Lung (tissue), 12 donors: ENCODE data around the gene CARD6. TPM values are rescaled to one million over a fixed set of nuclear protein-coding genes. Genes with fewer than 3 reads are reported as not detected.
"Not testable (repeated sequence)": the region's sequence is repeated elsewhere in the genome, so short reads cannot be mapped to it uniquely, and the experiment has no call there.

ENCODE experiments used
- ATAC-seq: fragments of 200-7000 bp; cut with Tn5 transposase; one replicate; pipeline ENCODE4 v1.9.1; 2020; ENCODE audit warnings: moderate number of reproducible peaks; ENCODE audit not compliant: insufficient read depth, low FRiP score
- DNase-seq, 3 donors: peaks; one replicate each; pipeline ENCODE4 v3.0.0-alpha.2; 2013 to 2017
- H3K27ac ChIP-seq, 2 donors: one replicate each; pipeline ENCODE4 v1.5.1; 2013; ENCODE audit warnings: mild to moderate bottlenecking in 2 of 2, moderate library complexity in 2 of 2, control low read depth in 1 of 2, inconsistent platforms in 1 of 2, low read depth in 1 of 2, low read length in 1 of 2
- H3K27me3 ChIP-seq, 3 donors: one replicate each; pipeline ENCODE4 v1.5.1; 2013; ENCODE audit warnings: low read length in 2 of 3; ENCODE audit not compliant: control insufficient read depth in 3 of 3, insufficient read depth in 3 of 3
- H3K36me3 ChIP-seq, 4 donors: one replicate each; pipeline ENCODE4 v1.5.1; 2013; ENCODE audit warnings: low read length in 4 of 4, mild to moderate bottlenecking in 1 of 4, moderate library complexity in 1 of 4; ENCODE audit not compliant: control insufficient read depth in 4 of 4, insufficient read depth in 4 of 4
- H3K4me1 ChIP-seq, 5 donors: one replicate each; pipeline ENCODE4 v1.5.1; 2013; ENCODE audit warnings: low read length in 5 of 5, mild to moderate bottlenecking in 2 of 5, moderate library complexity in 1 of 5; ENCODE audit not compliant: control insufficient read depth in 5 of 5, insufficient read depth in 5 of 5
- H3K4me3 ChIP-seq: one replicate; pipeline ENCODE4 v1.5.1; 2013; ENCODE audit warnings: mild to moderate bottlenecking, control low read depth, moderate library complexity
- H3K9ac ChIP-seq, 2 donors: one replicate each; pipeline ENCODE4 v1.5.1; 2013; ENCODE audit warnings: low read length in 2 of 2, control low read depth in 1 of 2; ENCODE audit not compliant: insufficient read depth in 1 of 2
- H3K9me3 ChIP-seq, 4 donors: one replicate each; pipeline ENCODE4 v1.5.1; 2013; ENCODE audit warnings: low read length in 3 of 4, mild to moderate bottlenecking in 1 of 4, moderate library complexity in 1 of 4; ENCODE audit not compliant: control insufficient read depth in 4 of 4, insufficient read depth in 3 of 4
- CTCF ChIP-seq: IDR thresholded peaks from 2 replicates; pipeline ENCODE4 v1.5.1; 2012; ENCODE audit warnings: mild to moderate bottlenecking; ENCODE audit errors: control extremely low read depth, extremely low read depth
- WGBS, 2 donors: extraction: QIAGEN DNeasy Blood & Tissue Kit; methylation state at CpG; one replicate each; pipeline ENCODE4 v1.1.7; 2013; 5-methylcytosine and 5-hydroxymethylcytosine counted together
- polyA plus RNA-seq, 2 donors: library from polyadenylated mRNA; stranded (reverse); fragments of 200-250 nt; gene quantifications; one replicate each; pipeline ENCODE4 v1.2.1, GENCODE V29; 2013
- total RNA-seq, 2 donors: library from RNA; depleted of rRNA in 1 of 2; stranded (reverse); fragments of >200 nt in 1 of 2; gene quantifications; one replicate each; pipeline ENCODE4 v1.2.1, GENCODE V29; 2014 to 2021
- donor health status: control.
- donor health status: control.
- donor health status: Bipolar disorder and iron deficiency.
- donor health status: healthy.
- donor health status: DM: yes; HTN: yes; CAD: no.

The CARD6 gene
- total and polyA plus RNA-seq, 4 donors = 6.2 to 15.9 (median 12.7) TPM

DNA sequence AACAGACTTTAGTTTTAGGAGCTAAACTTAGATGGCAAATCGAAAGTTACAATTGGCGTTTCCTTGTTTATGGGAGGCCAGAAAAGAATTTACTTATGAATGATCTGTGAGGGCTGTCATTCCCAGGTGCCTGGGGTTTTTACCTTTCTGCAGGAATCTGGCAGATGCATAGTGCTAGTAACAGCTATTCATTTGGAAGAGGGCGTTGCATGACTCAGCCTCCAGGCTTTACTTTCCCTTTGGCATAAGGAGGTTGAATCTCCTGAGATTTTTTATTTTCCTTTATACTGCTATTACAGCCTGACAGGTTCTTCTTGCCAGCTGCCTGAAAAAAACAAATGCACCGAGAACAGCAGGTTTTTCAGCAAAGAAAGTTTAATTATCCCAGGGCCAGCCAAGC lies 30.0 kb downstream of the CARD6 start:
- Histone ChIP-seq H3K9me3 (peaks cover 0 to 2% (median 0%) of the 10 kb centered on the region in 4 donors), H3K36me3 (no peaks in the 10 kb centered on the region), H3K4me3 (no peak overlapping the region), H3K4me1 (no peaks in the 10 kb centered on the region), H3K27me3 (no peaks in the 10 kb centered on the region), H3K27ac (no peak overlapping the region), H3K9ac (no peak overlapping the region)
- no peak for ATAC-seq
- 78 to 88% methylated on average over 4 of the region's 4 CpGs for WGBS, 2 donors
- no peak for TF ChIP-seq CTCF
- no peak for DNase-seq

GRCh38 chr5:40872253-40872652 lies 31.1 kb downstream of the CARD6 start:
- WGBS, 2 donors = 93 to 96% methylated on average over 8 of the region's 8 CpGs
- H3K9me3 ChIP-seq, ATAC-seq: not testable (repeated sequence)

GRCh38 chr5:40873286-40873880 lies 32.2 kb downstream of the CARD6 start:
- no peak overlapping the region for H3K27ac ChIP-seq
- DNase-seq (no peak), ATAC-seq (no peak)
- H3K27me3 ChIP-seq = no peaks in the 10 kb centered on the region
- H3K4me1 ChIP-seq = no peaks in the 10 kb centered on the region
- H3K4me3 ChIP-seq = no peak overlapping the region
- H3K9ac ChIP-seq = no peak overlapping the region
- 94 to 97% methylated on average over 3 of the region's 3 CpGs for WGBS, 2 donors
- no peaks in the 10 kb centered on the region for H3K9me3 ChIP-seq
- TF ChIP-seq CTCF = no peak
- H3K36me3 ChIP-seq = no peaks in the 10 kb centered on the region

More at GRCh38 chr5:40872253-40872652, 31.1 kb downstream of the CARD6 start:
- H3K36me3 ChIP-seq, H3K9ac ChIP-seq, H3K4me3 ChIP-seq, H3K4me1 ChIP-seq, H3K27me3 ChIP-seq, DNase-seq, H3K27ac ChIP-seq: not testable (repeated sequence)

GRCh38 chr5:40875958-40876357 lies 34.8 kb downstream of the CARD6 start:
- no peak for TF ChIP-seq CTCF

More at GRCh38 chr5:40875958-40876357, 34.8 kb downstream of the CARD6 start:
- Histone ChIP-seq H3K36me3 (no peaks in the 10 kb centered on the region), H3K4me1 (peaks cover 0 to 4% (median 0%) of the 10 kb centered on the region in 5 donors), H3K9ac (no peak overlapping the region), H3K9me3 (no peaks in the 10 kb centered on the region), H3K27me3 (no peaks in the 10 kb centered on the region), H3K27ac (no peak overlapping the region), H3K4me3 (no peak overlapping the region)
- DNase-seq (no peak), ATAC-seq (no peak)
- WGBS, 2 donors = 75 to 90% methylated on average over 3 of the region's 3 CpGs
